ENCODE measurements around the gene TUBAL3.
A peak's percentile ranks its signal among the peaks of the same experiment; 100 is the strongest.

The TUBAL3 gene

DNA sequence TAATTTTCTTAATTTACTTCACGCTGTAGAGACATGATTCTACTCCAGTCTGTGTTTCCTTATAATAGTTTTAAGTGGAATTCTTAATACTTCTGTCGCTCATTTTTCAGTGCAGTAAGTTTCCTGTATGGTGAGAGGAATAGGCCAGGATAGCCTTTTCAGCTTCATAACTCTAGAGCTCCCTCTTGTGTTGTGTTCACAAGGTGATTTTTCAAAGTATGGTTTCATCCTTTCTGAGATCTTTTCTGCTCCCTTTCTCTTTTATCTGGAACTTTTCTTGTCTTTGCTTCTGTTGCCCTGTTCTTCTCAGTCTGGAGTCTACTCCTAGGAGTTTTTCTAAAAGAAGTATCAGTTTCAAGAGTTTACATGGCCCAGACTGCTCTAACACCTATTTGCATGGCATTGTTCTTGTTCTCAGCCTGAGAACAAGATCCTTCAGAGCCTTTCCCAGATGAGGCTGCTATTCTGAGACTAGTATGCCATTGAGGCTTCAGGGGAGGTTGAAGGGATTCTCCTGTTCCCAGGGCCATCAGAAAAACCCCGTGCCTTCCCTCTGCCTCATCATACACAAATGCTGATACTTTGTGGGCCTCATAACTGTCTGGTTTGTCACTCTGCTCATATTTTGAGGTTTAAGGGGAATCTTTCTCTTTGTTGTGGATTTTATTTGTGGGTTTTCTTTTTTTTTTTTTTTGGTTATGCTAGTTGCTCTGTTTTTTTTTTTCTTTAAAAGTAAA, 29.6 kb upstream of the TUBAL3 start:
- H3K4me3 ChIP-seq: no peak overlapping the region
- peaks cover 0 to 6% (median 0%) of the 10 kb centered on the region in 11 experiments; a peak in 2 of 22 replicates for H4K20me1 ChIP-seq
- no peak overlapping the region for H3K4me2 ChIP-seq
- H3K27me3 ChIP-seq: no peaks in the 10 kb centered on the region
- H3K4me1 ChIP-seq: 0 out of 20 replicates have a peak, but pooled peaks cover 0 to 4% (median 0%) of the 10 kb centered on the region in 10 experiments
- peaks cover 0 to 47% (median 28%) of the 10 kb centered on the region in 11 experiments; a peak in 19 of 22 replicates for H3K36me3 ChIP-seq
- H3K9ac ChIP-seq: peak overlapping the region in 2 of 11 experiments; percentile 20 to 42; a peak in 1 of 22 replicates
- TF ChIP-seq Cebpa-rat (IDR thresholded peaks at IDR 0.05): no peak
- H3K9me3 ChIP-seq (replicated peaks in 1 of 11): peaks cover 0 to 8% (median 0%) of the 10 kb centered on the region in 11 experiments; a peak in 6 of 22 replicates
- peak overlapping the region in 1 of 11 experiments; percentile 12; a peak in 1 of 22 replicates for H3K27ac ChIP-seq

DNA sequence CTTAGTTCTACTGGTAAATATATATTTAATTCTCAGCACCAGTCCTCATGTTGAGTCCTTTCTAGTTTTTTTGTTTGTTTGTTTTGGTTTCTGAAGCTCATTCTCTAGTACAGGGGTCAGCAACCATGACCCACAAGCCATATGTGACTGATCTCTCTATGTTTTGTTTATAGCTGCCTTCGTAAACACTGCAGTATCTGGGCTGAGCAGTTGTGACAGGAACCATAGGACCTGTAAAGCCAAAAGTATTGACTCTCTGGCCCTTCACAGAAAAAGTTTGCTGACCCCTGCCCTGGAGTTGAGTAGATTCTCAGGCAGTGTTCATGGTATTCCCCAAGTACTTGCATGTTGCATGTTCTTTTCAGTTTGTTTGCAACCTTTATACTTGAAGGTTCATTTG, 28.6 kb upstream of the TUBAL3 start:
- Histone ChIP-seq H3K4me1 (peaks cover 0 to 4% (median 0%) of the 10 kb centered on the region in 10 experiments; a peak in 2 of 20 replicates), H3K4me2 (no peak overlapping the region), H3K9ac (no peak overlapping the region), H3K9me3 (replicated peaks in 1 of 11) (peaks cover 0 to 8% (median 0%) of the 10 kb centered on the region in 11 experiments; a peak in 6 of 22 replicates), H3K27me3 (no peaks in the 10 kb centered on the region), H4K20me1 (peaks cover 0 to 5% (median 0%) of the 10 kb centered on the region in 11 experiments; a peak in 1 of 22 replicates), H3K4me3 (no peak overlapping the region), H3K27ac (no peak overlapping the region; a peak in 1 of 22 replicates), H3K36me3 (peaks cover 0 to 49% (median 27%) of the 10 kb centered on the region in 11 experiments; a peak in 19 of 22 replicates)
- TF ChIP-seq Cebpa-rat (IDR thresholded peaks at IDR 0.05): no peak

DNA sequence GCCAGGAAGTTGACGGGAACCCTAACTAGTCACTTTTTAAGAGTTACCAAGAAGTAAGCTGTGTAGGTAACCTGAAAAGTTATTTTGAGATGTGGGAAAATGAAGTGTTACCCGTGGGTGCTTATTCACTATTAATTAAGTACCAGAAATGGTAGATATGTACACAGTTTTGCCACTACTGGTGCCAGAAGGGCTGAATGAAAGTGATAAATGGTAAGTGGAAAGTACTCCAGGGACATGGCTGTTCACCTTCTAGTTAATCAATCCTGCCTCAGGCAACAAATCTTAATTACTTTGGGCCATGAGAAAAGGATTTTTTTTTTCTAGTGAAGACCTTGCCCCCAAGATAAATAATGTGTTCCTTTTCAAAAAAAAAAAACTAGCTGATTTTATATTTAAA, 23.5 kb upstream of the TUBAL3 start:
- peaks cover 0 to 17% (median 1%) of the 10 kb centered on the region in 10 experiments; a peak in 11 of 20 replicates for H3K4me1 ChIP-seq
- H3K27ac ChIP-seq: no peak overlapping the region; a peak in 1 of 22 replicates
- H3K9ac ChIP-seq: peak overlapping the region in 2 of 11 experiments; percentile 15 to 26; a peak in 1 of 22 replicates
- H3K4me3 ChIP-seq: no peak overlapping the region
- TF ChIP-seq Cebpa-rat (IDR thresholded peaks at IDR 0.05): no peak
- H3K27me3 ChIP-seq: no peaks in the 10 kb centered on the region
- H3K36me3 ChIP-seq: peaks cover 0 to 63% (median 30%) of the 10 kb centered on the region in 11 experiments; a peak in 19 of 22 replicates
- H3K4me2 ChIP-seq: peak overlapping the region in 4 of 11 experiments; percentile 13 to 53 (median 34); a peak in 5 of 22 replicates
- peaks cover 0 to 8% (median 0%) of the 10 kb centered on the region in 11 experiments; a peak in 6 of 22 replicates for H3K9me3 ChIP-seq (replicated peaks in 1 of 11)
- H4K20me1 ChIP-seq: 0 out of 22 replicates have a peak, but pooled peaks cover 0 to 4% (median 0%) of the 10 kb centered on the region in 11 experiments

DNA sequence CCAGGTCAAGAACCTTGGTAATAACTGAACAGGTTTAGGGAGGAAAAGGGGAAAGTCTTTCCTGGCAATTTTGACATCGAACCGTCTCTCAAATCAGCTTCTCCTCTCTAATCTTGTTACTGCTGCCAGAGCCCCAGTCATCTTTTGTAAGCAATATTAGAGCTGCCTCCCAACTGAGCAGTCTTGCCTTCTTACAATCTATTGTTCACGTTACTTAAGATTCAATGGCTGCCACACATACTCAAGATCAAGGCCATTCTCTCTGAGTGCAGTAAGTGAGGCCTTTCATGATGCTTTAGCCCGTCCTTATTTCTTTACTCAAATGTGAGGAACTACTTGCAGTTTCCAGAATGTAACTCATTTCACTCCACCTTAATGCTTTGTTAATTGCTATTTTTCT, 20.1 kb upstream of the TUBAL3 start:
- Histone ChIP-seq H3K9ac (no peak overlapping the region), H3K9me3 (replicated peaks in 1 of 11) (peaks cover 11 to 28% (median 23%) of the 10 kb centered on the region in 11 experiments), H3K4me1 (peaks cover 0 to 17% (median 1%) of the 10 kb centered on the region in 10 experiments; a peak in 11 of 20 replicates), H3K4me3 (no peak overlapping the region), H3K36me3 (peaks cover 0 to 47% (median 21%) of the 10 kb centered on the region in 11 experiments; a peak in 14 of 22 replicates), H3K27ac (no peak overlapping the region), H4K20me1 (0 out of 22 replicates have a peak, but pooled peaks cover 0 to 4% (median 0%) of the 10 kb centered on the region in 11 experiments), H3K27me3 (no peaks in the 10 kb centered on the region), H3K4me2 (no peak overlapping the region)
- TF ChIP-seq Cebpa-rat (IDR thresholded peaks at IDR 0.05): no peak

DNA sequence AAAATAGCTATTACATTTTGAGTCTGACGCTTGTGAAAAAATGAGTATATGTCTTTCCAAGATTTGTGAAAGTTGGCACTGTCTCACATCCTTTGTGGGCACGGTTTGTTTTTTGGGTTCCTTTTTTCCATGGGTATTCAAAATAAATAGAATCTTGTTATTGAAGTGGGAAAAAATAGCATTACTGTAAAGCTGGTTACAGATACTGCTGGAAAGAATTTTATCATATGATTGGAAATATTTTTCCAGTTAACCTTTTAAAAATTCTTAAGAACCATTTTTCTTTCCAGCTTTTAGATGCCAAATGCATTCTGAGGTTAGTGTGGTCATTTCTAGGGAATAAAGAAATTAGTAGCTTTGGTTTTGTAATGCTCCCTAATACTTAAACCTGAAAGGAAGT, 19.1 kb upstream of the TUBAL3 start:
- no peak overlapping the region for H3K4me2 ChIP-seq
- H3K9me3 ChIP-seq (replicated peaks in 1 of 11): peaks cover 20 to 38% (median 33%) of the 10 kb centered on the region in 11 experiments
- no peaks in the 10 kb centered on the region for H3K27me3 ChIP-seq
- no peak for TF ChIP-seq Cebpa-rat (IDR thresholded peaks at IDR 0.05)
- no peak overlapping the region for H3K9ac ChIP-seq
- no peak overlapping the region for H3K4me3 ChIP-seq
- H3K36me3 ChIP-seq: peaks cover 0 to 46% (median 14%) of the 10 kb centered on the region in 11 experiments; a peak in 13 of 22 replicates
- no peak overlapping the region for H3K27ac ChIP-seq
- peaks cover 0 to 17% (median 1%) of the 10 kb centered on the region in 10 experiments; a peak in 11 of 20 replicates for H3K4me1 ChIP-seq
- 0 out of 22 replicates have a peak, but pooled peaks cover 0 to 4% (median 0%) of the 10 kb centered on the region in 11 experiments for H4K20me1 ChIP-seq

DNA sequence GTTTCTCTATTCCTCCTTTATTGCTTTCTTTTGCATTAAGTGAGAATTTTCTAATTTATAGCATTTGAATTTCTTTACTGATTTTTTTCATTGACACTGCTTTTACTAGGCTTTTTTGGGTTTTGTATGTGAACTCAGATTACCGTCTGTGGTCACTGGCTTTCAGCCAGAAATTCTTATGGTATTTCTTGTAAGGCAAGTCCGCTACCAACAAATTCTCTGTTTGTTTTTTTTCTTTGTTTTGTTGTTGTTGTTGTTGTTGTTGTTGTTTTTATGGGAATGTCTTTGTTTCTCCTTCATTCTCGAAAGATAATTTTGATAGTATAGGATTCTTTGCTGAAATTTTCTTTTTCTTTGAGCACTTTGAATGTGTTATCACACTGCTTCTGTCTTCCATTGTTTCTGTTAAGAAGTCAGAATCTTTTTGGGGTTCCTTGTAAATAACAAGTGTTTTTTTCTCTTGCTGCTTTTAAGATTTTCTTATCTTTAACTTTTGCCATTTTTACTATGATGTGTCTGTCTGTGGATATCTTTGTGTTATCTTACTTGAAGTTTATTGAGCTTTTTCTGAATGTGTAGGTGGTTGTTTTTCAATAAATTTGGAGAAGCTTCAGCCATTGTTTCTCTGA, 15.0 kb upstream of the TUBAL3 start:
- Histone ChIP-seq H3K9ac (no peak overlapping the region), H3K27ac (no peak overlapping the region), H3K9me3 (replicated peaks in 1 of 11) (peaks cover 41 to 71% (median 65%) of the 10 kb centered on the region in 11 experiments), H3K27me3 (no peaks in the 10 kb centered on the region), H3K4me3 (no peak overlapping the region), H3K36me3 (peaks cover 0 to 54% (median 24%) of the 10 kb centered on the region in 11 experiments; a peak in 18 of 22 replicates), H3K4me1 (peaks cover 0 to 5% (median 0%) of the 10 kb centered on the region in 10 experiments; a peak in 3 of 20 replicates), H4K20me1 (no peaks in the 10 kb centered on the region), H3K4me2 (no peak overlapping the region)
- no peak for TF ChIP-seq Cebpa-rat (IDR thresholded peaks at IDR 0.05)

DNA sequence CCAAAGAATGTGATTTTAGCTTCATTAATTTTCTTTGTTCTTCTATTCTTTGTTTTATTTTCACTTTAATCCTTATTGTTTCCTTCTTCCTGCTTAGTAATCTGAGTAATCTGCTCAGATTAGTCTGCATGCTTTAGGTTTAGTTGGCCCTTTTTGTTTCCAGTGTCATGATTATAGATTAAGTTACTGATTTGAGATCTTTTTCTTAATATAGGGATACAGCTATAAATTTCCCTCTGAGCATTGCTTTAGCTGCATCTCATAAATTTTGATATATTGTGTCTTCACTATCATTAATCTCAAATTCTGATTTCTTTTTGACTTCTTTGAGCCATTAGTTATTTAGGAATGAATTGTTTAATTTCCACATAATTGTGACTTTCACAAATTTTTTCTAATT, 14.0 kb upstream of the TUBAL3 start:
- no peak for TF ChIP-seq Cebpa-rat (IDR thresholded peaks at IDR 0.05)
- no peak overlapping the region for H3K4me2 ChIP-seq
- no peaks in the 10 kb centered on the region for H3K27me3 ChIP-seq

DNA sequence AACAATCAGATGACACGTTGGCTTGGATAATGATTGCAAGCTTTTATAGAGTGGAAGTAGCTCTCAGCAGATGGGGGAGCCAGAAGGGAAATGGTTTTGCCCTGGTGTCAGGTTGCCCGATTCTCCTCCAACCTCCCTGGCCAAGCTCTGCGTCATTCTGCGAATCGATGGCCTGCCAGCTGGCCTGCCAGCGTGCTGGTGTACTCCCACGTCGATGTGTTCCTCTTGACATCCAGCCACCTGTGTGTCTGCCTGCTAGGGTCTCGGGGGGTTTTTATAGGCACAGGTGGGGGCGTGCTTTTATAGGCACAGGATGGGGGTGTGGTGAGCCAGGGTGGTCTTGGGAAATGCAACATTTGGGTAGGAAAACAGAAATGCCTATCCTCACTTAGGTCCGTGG, 12.4 kb upstream of the TUBAL3 start:
- Histone ChIP-seq H3K4me2 (no peak overlapping the region), H3K9me3 (replicated peaks in 1 of 11) (peaks cover 41 to 69% (median 63%) of the 10 kb centered on the region in 11 experiments), H4K20me1 (no peaks in the 10 kb centered on the region), H3K27ac (no peak overlapping the region), H3K4me1 (peaks cover 9 to 20% (median 13%) of the 10 kb centered on the region in 10 experiments; a peak in 19 of 20 replicates), H3K9ac (no peak overlapping the region), H3K4me3 (no peak overlapping the region), H3K27me3 (no peaks in the 10 kb centered on the region), H3K36me3 (peaks cover 0 to 54% (median 22%) of the 10 kb centered on the region in 11 experiments; a peak in 18 of 22 replicates)
- TF ChIP-seq Cebpa-rat (IDR thresholded peaks at IDR 0.05): no peak

More for the DNA sequence above, 14.0 kb upstream of the TUBAL3 start:
- no peak overlapping the region for H3K27ac ChIP-seq
- H3K36me3 ChIP-seq: peaks cover 0 to 54% (median 24%) of the 10 kb centered on the region in 11 experiments; a peak in 18 of 22 replicates
- peaks cover 41 to 71% (median 65%) of the 10 kb centered on the region in 11 experiments for H3K9me3 ChIP-seq (replicated peaks in 1 of 11)
- peaks cover 4 to 11% (median 7%) of the 10 kb centered on the region in 10 experiments; a peak in 18 of 20 replicates for H3K4me1 ChIP-seq
- no peaks in the 10 kb centered on the region for H4K20me1 ChIP-seq
- no peak overlapping the region for H3K9ac ChIP-seq
- no peak overlapping the region for H3K4me3 ChIP-seq

Data from BLaER1 treated with 17β-estradiol and CSF1 and Interleukin-3, amounts not matched to agents 10 nM and 100 nM (cell line).